Activated CD8-positive, alpha-beta memory T cell treated with anti-CD3 and anti-CD28 coated beads, Interleukin-2, amount 50 U/mL, for 48 hours (primary cell): Measurements from ENCODE around the gene DEK.
A peak's percentile ranks its signal among the peaks of the same experiment; 100 is the strongest.
"Not testable (repeated sequence)": the region's sequence is repeated elsewhere in the genome, so short reads cannot be mapped to it uniquely, and the experiment has no call there.

ENCODE experiments used
- DNase-seq: peaks from one replicate; pipeline ENCODE4 v3.0.0-alpha.2; 2020

The DEK gene

DNA sequence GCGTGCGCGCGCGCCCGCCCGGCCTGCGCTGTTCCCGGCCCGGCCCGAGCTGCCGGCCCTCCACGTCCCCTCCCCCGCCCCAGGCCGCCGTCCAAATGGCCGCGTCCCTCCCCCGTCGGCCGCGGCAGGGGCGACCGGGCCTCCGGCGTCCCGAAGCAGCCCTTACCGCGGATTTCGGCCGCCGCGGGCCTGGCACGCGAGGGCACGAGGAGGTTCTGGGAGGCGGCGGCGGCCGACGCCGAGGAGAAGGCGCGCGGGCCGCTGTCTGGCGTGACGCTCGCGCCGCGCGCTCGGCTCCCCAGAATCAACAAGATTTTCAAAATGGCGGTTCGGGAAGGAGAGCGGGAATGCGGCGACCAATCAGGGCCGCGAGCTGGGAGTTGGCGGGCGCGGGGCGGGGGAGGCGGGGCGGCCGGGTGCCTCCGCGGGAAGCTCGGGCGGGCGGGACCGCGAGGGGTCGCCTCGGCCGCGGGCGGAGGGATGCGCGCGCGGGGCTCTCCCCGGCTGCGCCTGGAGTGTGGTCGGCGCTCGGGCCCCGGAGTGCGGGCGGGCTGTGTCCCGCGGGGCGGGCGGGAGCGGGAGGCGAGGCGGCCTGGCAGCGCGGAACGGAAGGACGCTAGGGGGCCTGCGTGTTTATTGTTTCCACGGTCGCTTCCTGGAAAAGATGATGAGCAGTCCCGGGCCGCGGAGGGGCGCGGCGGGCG, at the start of gene DEK:
DEK (minus strand) TSS at position 312 of the 704 bp plus-strand sequence. CDS start 543 bp downstream, outside the sequence.
- DNase-seq: peak; percentile 90

DNA sequence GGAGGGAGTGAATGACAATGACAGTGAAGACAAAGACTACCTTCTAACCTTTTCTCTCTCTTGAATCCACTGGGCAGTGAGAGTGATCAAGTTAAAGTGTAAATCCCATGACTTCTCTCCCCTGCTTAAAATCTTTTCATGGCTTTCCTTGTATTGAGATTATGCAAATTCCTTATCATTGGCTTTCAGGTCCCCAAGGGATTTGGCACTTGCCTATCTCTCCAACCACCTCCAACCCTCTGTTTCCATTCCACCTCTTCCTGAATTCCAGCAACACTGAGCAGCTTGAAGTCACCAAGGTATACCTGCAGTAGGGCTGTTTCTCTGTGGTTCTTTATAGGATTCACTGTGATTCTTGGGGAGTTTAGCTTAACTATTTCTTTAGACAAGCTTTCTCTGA, 48.0 kb upstream of the DEK start:
- no peak for DNase-seq

- not testable (repeated sequence) for DNase-seq
These were observed 45.7 kb upstream of the DEK start for GRCh38 chr6:18310010-18310409.

DNA sequence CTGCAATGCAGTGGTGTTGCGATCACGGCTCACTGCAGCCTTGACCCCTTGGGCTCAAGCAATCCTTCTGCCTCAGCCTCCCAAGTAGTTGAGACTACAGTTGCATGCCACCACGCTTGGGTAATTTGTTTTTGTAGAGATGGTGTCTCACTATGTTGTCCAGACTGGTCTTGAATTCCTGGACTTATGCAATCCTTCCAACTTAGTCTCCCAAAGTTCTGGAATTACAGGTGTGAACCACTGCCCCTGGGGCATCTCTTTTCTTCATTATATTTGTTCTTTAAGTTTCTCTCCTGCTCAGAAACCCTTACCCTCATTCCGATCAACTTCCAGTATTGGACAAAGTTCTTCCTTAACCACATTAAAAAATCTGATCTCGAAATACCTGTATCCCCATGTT, 44.7 kb upstream of the DEK start:
- DNase-seq: no peak

DNA sequence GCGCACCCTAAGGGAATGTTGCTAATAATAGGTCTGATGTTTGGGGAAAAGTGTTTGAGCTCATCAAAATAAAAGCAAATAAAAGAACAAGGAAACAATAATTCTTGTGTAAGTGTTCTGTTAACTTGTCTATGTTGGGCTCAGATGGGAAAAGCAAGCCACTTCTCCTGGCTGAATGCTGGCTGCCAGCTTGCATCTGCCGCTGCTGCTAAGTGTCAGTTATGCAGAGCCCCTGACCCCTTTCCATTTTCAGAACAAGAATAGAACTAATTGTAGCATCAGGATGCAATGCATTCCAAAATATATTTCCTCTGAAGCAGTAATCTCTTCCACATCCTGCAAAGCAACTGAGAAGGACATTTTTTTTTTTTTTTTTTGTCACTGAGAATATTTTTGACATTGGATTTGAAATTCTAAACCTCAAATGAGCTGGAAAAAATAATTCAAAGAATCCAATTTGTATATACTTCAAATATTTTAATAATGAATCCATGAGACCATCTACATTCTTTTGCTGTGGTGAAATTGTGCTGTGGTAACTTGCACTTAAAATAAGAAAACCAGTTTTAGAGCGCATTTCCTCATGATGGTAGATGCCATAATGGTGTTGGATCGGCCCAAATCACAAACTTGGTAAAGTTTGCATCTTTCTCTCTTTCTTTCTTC, 43.9 kb upstream of the DEK start:
- no peak for DNase-seq

- no peak for DNase-seq
These were observed 42.6 kb upstream of the DEK start for GRCh38 chr6:18306977-18307376.

- no peak for DNase-seq
These were observed 38.5 kb upstream of the DEK start for GRCh38 chr6:18302561-18303439.

DNA sequence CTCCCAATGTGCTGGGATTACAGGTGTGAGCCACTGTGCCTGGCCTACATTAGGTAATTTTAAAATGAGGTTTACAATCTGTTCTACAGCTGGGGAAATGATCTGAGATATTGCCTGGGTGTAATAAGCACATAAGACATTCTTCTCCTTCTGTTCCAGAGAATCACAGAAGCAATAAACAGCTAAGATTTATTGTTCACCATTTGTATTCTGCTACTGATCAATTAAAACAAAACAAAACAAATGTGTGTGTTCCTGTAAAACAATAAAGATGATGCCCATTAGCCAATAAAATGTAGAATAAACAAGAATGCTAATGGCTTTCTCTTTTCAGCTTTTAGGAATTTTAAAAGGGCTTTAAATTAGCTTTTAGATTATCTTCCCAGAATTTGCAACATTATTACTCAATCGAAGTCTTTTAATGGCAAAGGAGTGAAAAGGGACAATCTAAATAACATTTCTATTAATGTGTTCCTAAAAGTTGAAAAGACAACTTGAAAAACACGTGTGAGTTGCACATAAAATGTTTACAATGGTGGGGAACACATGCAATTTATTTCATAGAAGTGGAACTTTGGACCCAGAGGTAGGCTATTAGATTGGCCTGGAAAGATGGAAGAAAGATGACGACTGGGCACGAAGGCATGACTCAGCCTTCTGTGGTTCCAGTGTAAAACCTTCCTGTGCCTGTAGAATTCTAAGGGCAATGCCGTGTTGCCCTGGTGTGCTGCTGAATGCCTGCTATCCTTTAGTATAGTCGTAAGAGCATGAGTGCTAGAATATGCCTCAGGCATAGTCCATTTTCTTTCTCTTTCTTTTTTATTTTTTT, 29.0 kb upstream of the DEK start:
- no peak for DNase-seq

- no peak for DNase-seq
These were observed 25.0 kb upstream of the DEK start for GRCh38 chr6:18289283-18289682.

DNA sequence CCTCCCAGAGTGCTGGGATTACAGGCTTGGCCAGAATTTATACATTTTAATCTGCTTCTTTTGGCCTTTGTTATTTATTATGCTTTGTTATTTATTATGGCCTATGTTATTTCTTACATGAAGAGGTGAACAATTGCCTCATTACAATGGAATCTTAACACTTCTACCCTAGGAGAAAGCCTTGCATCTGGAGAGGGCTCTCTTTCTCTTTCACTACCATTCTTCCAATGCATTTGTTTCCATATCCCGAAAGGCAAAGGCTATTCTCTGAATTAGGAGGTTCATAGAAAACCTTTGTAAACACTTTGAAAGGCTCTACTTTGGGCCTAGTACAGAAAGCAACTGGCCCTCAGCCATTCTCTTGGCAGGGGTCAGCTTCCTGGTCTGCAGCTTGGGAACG, 19.9 kb upstream of the DEK start:
- DNase-seq: no peak

DNA sequence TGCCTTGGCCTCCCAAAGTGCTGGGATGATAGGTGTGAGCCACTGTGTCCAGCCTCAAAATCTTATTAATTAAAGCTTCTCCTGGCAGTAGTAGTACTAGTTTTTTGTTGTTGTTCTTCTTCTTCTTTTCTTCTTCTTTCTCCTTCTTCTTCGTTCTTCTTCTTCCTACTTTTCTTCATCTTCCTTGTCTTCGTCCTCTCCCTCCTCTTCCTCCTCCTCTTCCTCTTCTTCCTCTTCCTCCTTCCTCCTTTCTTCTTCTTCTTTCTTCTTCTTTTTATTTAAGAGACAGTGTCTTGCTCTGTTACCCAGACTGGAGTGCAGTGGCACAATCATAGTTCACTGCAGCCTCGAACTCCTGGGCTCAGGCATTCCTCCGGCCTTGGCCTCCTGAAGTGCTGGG, 17.2 kb upstream of the DEK start:
- DNase-seq: no peak

GRCh38 chr6:18280084-18280483, 15.8 kb upstream of the DEK start:
- no peak for DNase-seq

DNA sequence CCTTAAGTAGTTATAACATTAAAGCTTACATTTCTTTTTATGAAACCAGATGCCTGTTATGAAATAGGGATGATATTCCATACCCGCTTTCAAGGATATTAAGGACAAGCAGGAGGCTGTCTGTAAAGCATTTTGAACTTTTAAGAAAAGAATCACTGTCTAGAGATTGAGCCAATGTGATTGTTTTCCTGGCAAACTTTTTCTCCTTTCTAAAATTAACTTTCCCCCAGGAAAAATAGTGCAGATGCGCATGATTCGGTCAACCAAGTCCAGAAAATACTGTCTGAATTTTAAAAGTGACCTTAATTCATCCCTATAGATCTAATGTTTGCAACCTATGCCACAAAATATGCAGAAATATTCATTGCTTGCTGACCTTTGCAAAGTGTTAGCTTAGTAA, 15.1 kb upstream of the DEK start:
- no peak for DNase-seq

GRCh38 chr6:18277237-18278006, 13.1 kb upstream of the DEK start:
- DNase-seq: peak; percentile 56

- no peak for DNase-seq
These were observed 12.4 kb upstream of the DEK start for GRCh38 chr6:18276610-18277236.

GRCh38 chr6:18270216-18270615, 5.9 kb upstream of the DEK start:
- no peak for DNase-seq

- no peak for DNase-seq
These were observed 5.4 kb upstream of the DEK start for GRCh38 chr6:18269717-18270116.

- DNase-seq: no peak
These were observed 4.9 kb upstream of the DEK start for GRCh38 chr6:18269253-18269652.

DNA sequence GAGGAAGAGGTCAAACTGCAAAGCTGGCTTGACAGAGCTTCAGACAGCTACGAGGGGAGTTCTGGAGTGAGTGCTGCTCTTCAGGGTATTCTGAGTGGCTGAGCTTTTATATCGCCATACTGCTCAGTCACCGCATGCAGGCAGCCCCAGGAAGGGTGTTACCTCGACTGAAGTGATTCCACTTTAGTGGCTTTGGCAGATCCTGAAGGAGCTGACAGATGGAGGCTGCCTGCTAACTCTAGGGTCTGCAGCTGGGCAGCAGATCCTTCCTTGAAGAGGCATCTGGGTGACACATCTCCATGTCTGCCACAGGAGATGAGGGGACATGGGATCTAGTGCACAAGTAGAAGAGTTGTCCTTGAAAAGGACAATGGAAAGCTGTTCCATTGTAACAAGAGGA, 3.7 kb upstream of the DEK start:
- no peak for DNase-seq

- DNase-seq: no peak
These were observed 2.2 kb upstream of the DEK start for GRCh38 chr6:18266523-18266912.

DNA sequence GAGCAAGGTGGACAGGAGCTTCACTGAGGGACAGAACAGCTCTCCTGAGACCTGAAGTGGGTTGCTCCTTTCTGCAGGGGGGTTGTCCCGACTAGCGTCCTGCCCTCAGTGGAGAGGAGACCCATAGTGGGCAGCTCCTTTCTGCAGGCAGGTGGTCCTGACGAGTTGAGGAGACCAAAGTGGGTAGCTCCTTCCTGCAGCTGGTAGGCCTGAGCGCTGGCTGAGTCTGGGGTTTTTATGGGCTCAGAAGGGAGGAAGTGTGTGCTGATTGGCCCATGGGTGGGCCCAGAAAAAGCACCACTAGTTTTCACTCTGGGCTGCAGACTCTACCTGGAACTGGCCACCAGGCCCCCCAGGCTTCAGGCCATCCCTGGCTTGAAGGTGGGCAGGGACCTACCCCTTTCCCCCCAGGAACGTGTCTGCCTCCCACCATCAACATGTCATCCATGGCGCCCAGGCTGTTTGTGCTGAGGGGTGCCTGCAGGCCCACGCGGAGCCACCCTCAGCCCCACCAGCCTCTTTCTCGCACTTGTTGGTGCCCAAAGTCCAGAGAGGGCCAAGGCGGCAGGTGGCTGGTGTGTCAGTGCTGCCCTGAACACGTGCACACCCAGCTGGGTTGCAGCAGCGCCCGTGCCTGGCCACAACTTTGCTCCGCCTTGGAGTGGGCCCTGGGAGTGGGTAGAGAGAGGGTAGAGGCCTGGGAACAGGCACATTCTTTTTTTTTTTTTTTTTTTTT, 1.6 kb upstream of the DEK start:
- DNase-seq: no peak
